GM12878 (cell line): ENCODE measurements around the gene PELO. TPM values are rescaled to one million over a fixed set of nuclear protein-coding genes. Genes with fewer than 3 reads are reported as not detected.

Experiments
- ATAC-seq: fragments of 200-7000 bp; cut with Tn5 transposase; 3 replicates; pipeline ENCODE4 v1.9.1; 2020; ENCODE audit warnings: mild to moderate bottlenecking, moderate library complexity
- BruUV-seq: library from RNA; stranded (reverse); fragments of 400-500 nt; replicated peaks from 2 replicates; lab custom pipeline; 2021; lab: Mats Ljungman, UMichigan
- CTCF ChIA-PET: fragments of 300-600 bp; sonication (Branson Sonifier 250); formaldehyde crosslinking; extraction: SDS; loops from one replicate; lab custom pipeline; 2021; ENCODE audit warnings: inconsistent platforms; lab: Yijun Ruan, JAX
- POLR2A ChIA-PET: fragments of 350-600 bp; formaldehyde crosslinking; extraction: SDS; loops from one replicate; lab custom pipeline; 2021; ENCODE audit warnings: inconsistent platforms; lab: Charles Lee
- RAD21 ChIA-PET: fragments of 300-600 bp; sonication (Branson Sonifier 250); formaldehyde crosslinking; loops from one replicate; lab custom pipeline; 2023; ENCODE audit warnings: antibody characterized with exemption; ENCODE audit not compliant: unreplicated experiment; lab: Charles Lee
- SMC1A ChIA-PET: fragments of 300-600 bp; sonication (Branson Sonifier 250); formaldehyde crosslinking; loops from one replicate; lab custom pipeline; 2023; ENCODE audit not compliant: unreplicated experiment, uncharacterized antibody; lab: Charles Lee
- DNase-seq: peaks from one replicate; pipeline ENCODE4 v3.0.0-alpha.2; 2011; ENCODE audit warnings: low read depth, low spot score
- FAIRE-seq: peaks from 3 replicates; lab custom pipeline; 2011; peaks lifted over from hg19 to GRCh38; lab: Jason Lieb, UNC
- H2AFZ ChIP-seq: 2 replicates; pipeline ENCODE4 v1.6.0; 2011; ENCODE audit warnings: low read depth, low read length, control low read depth; ENCODE audit not compliant: control insufficient read depth
- H3K27ac ChIP-seq: 2 replicates; pipeline ENCODE4 v1.5.1; 2011; ENCODE audit warnings: control low read depth; ENCODE audit not compliant: control insufficient read depth, insufficient read depth
- H3K27me3 ChIP-seq, 2 experiments: replicated peaks in 1 of 2; 2 replicates each; pipeline versions ENCODE4 v1.6.0 to v1.6.1; 2011; ENCODE audit warnings: low read length in 1 of 2; ENCODE audit not compliant: control insufficient read depth in 2 of 2, insufficient read depth in 2 of 2
- H3K36me3 ChIP-seq, 2 experiments: 2 replicates each; pipeline ENCODE4 v1.5.1; 2011; ENCODE audit warnings: low read length in 1 of 2; ENCODE audit not compliant: control insufficient read depth in 2 of 2, insufficient read depth in 2 of 2
- H3K4me1 ChIP-seq: 2 replicates; pipeline ENCODE4 v1.6.1; 2011; ENCODE audit warnings: mild to moderate bottlenecking, low read length, moderate library complexity, mixed read lengths; ENCODE audit not compliant: control insufficient read depth, insufficient read depth
- H3K4me2 ChIP-seq: 2 replicates; pipeline ENCODE4 v1.6.0; 2011; ENCODE audit warnings: control low read depth; ENCODE audit not compliant: control insufficient read depth, insufficient read depth
- H3K4me3 ChIP-seq: fragments of 200-600 bp; sonication (generic); 2 replicates; pipeline ENCODE4 v1.5.1; 2016
- H3K79me2 ChIP-seq: 2 replicates; pipeline ENCODE4 v1.6.0; 2011; ENCODE audit warnings: low read length; ENCODE audit not compliant: control insufficient read depth, insufficient read depth
- H3K9ac ChIP-seq: 2 replicates; pipeline ENCODE4 v1.8.0; 2011; ENCODE audit warnings: low read length, control low read depth, mixed read lengths; ENCODE audit not compliant: control insufficient read depth, insufficient read depth
- H3K9me3 ChIP-seq: replicated peaks from 3 replicates; pipeline ENCODE4 v1.5.1; 2011; ENCODE audit warnings: mild to moderate bottlenecking, low read length; ENCODE audit not compliant: control insufficient read depth, insufficient read depth
- H4K20me1 ChIP-seq: 2 replicates; pipeline ENCODE4 v1.6.0; 2011; ENCODE audit not compliant: control insufficient read depth, insufficient read depth
- BACH1 ChIP-seq: fragments of 450-650 bp; IDR thresholded peaks from 2 replicates; pipeline ENCODE4 v1.6.1; 2017; ENCODE audit warnings: mild to moderate bottlenecking, borderline replicate concordance
- BMI1 ChIP-seq: fragments of 450-650 bp; IDR thresholded peaks from 2 replicates; pipeline ENCODE4 v1.6.1; 2016; ENCODE audit warnings: mild to moderate bottlenecking, moderate library complexity, borderline replicate concordance
- BRCA1 ChIP-seq: IDR thresholded peaks from 2 replicates; pipeline ENCODE4 v1.6.1; 2011; ENCODE audit warnings: low read depth, low read length, improper control_type of control experiment
- CREB1 ChIP-seq: IDR thresholded peaks from 2 replicates; pipeline ENCODE4 v1.6.1; 2012; ENCODE audit warnings: low read depth, mild to moderate bottlenecking, inconsistent platforms
- FOS ChIP-seq: IDR thresholded peaks from 3 replicates; pipeline ENCODE4 v1.6.1; 2011; ENCODE audit warnings: borderline replicate concordance; ENCODE audit not compliant: insufficient read length; ENCODE audit errors: extremely low read depth
- FOXK2 ChIP-seq: fragments of 450-650 bp; IDR thresholded peaks from 2 replicates; pipeline ENCODE4 v1.6.1; 2017; ENCODE audit warnings: mild to moderate bottlenecking, moderate library complexity
- JUNB ChIP-seq: IDR thresholded peaks from 2 replicates; pipeline ENCODE4 v1.6.1; 2016; ENCODE audit warnings: antibody characterized with exemption, mild to moderate bottlenecking
- MEF2A ChIP-seq: IDR thresholded peaks from 2 replicates; pipeline ENCODE4 v1.6.1; 2011; ENCODE audit warnings: low read depth, mild to moderate bottlenecking, low read length, moderate library complexity; ENCODE audit not compliant: insufficient read depth
- MTA2 ChIP-seq: fragments of 450-650 bp; IDR thresholded peaks from 2 replicates; pipeline ENCODE4 v1.6.1; 2016; ENCODE audit warnings: low read depth, mild to moderate bottlenecking, moderate library complexity
- NFXL1 ChIP-seq: fragments of 450-650 bp; IDR thresholded peaks from 2 replicates; pipeline ENCODE4 v1.6.1; 2017; ENCODE audit warnings: antibody characterized with exemption, mild to moderate bottlenecking, borderline replicate concordance
- RUNX3 ChIP-seq: IDR thresholded peaks from 2 replicates; pipeline ENCODE4 v1.6.1; 2012; ENCODE audit warnings: low read length, inconsistent platforms
- SMC3 ChIP-seq: IDR thresholded peaks from 2 replicates; pipeline ENCODE4 v1.6.1; 2011; ENCODE audit warnings: low read length, improper control_type of control experiment, borderline replicate concordance
- STAT1 ChIP-seq: fragments of 450-650 bp; conservative IDR thresholded peaks from 2 replicates; pipeline ENCODE4 v1.6.1; 2014; ENCODE audit warnings: antibody characterized with exemption, mild to moderate bottlenecking
- SUZ12 ChIP-seq: fragments of 200-600 bp; sonication (generic); IDR thresholded peaks from one replicate; pipeline ENCODE4 v1.6.1; 2018; ENCODE audit warnings: antibody characterized with exemption, mild to moderate bottlenecking; ENCODE audit not compliant: unreplicated experiment
- ZBED1 ChIP-seq: IDR thresholded peaks from 2 replicates; pipeline ENCODE4 v1.6.1; 2016; ENCODE audit warnings: borderline replicate concordance
- WGBS: methylation state at CpG from one replicate; pipeline ENCODE4 v1.1.6; 2016; ENCODE audit warnings: low lambda C conversion rate; ENCODE audit not compliant: insufficient replicate concordance, insufficient coverage; ENCODE audit errors: missing lambda C conversion rate; 5-methylcytosine and 5-hydroxymethylcytosine counted together
- in situ Hi-C: fragments of 300-500 bp; cut with MboI; formaldehyde crosslinking; loops from 9 replicates; pipeline ENCODE4 v1.14.3; 2018; ENCODE audit warnings: mixed read lengths
- intact Hi-C: fragments of 100-400 bp; cut with micrococcal nuclease; formaldehyde crosslinking; loops from one replicate; pipeline ENCODE4 v1.14.2; 2022; ENCODE audit not compliant: unreplicated experiment
- polyA plus RNA-seq, 11 experiments: library from polyadenylated mRNA; depleted of rRNA in 4 of 11; unstranded in 6 of 11; stranded (reverse) in 5 of 11; fragments of >200 nt; fragmentation: Nextera tagmentation in 4 of 11; fragmentation: Illumina TruSeq in 1 of 11; extraction: Ambion mirVana in 4 of 11; extraction: Trizol in 1 of 11; gene quantifications; 1 replicate in 1 of 11; 2 replicates in 10 of 11; pipeline versions ENCODE4 v1.2.1 to v1.2.3, GENCODE V29; 2011 to 2016; ENCODE audit warnings: inconsistent platforms in 2 of 11, missing spikeins in 2 of 11, low read depth in 1 of 11
- total RNA-seq, 4 experiments: library from RNA; depleted of rRNA in 3 of 4; stranded (reverse); fragments of >200 nt in 3 of 4; fragmentation: Illumina TruSeq in 1 of 4; extraction: Trizol in 1 of 4; gene quantifications; 2 replicates each; pipeline versions ENCODE4 v1.2.1 to v1.2.3, GENCODE V29; 2013 to 2021
- TF ChIP-seq, protein P1 (sequence below): fragments of 450-650 bp; formaldehyde crosslinking; IDR thresholded peaks from 2 replicates; pipeline ENCODE4 v1.4.0; 2022; ENCODE audit warnings: mild to moderate bottlenecking, moderate library complexity
- TF ChIP-seq, protein P2 (sequence below): fragments of 450-650 bp; IDR thresholded peaks from 2 replicates; pipeline ENCODE4 v1.6.1; 2017; ENCODE audit warnings: mild to moderate bottlenecking, moderate library complexity
- TF ChIP-seq, protein P3 (sequence below): IDR thresholded peaks from 2 replicates; pipeline ENCODE4 v1.6.1; 2012; ENCODE audit warnings: low read length, inconsistent platforms

The PELO gene
- total and polyA plus RNA-seq, 10 of the 15 experiments (the other 5 are each of a cell fraction or from before 2014, with no cell fraction given), result 5.6 to 11.9 (median 8.7) TPM

DNA sequence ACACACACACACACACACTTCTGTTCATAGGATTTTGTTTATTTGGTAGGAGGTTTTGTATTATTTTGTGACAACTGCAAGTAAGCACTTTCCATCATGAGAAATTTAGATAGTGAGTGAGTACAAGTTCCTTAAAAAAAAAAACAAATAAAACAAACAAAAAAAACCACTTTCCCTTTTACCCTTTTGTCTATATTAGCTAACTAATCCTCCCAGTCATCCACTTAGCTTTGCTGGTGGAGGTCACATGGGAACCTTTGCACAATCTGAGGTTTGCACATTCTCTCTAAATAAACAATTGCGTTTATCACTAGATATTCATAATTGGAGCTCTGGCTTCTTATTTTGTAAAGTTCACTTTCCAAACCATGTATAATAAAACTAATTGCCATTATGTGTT is 6.8 kb downstream of the PELO start:
- H4K20me1 ChIP-seq, result no peaks in the 10 kb centered on the region
- no TSS peak for BruUV-seq
- no peak overlapping the region for H3K27ac ChIP-seq
- H3K9ac ChIP-seq, result no peak overlapping the region
- ChIA-PET RAD21 (no interaction called here), POLR2A (no interaction called here), CTCF (interaction anchor here (0.6 to 0.7 kb wide), 2 partner anchors 9 to 55 kb away, joined by 3 to 4 read pairs; no protein-coding TSS in a partner anchor), SMC1A (no interaction called here)
- 0 out of 4 replicates have a peak, but pooled peaks cover 0 to 1% of the 10 kb centered on the region in 2 experiments for H3K27me3 ChIP-seq
- no peaks in the 10 kb centered on the region; the same call in 1 of the 2 replicates for H3K4me1 ChIP-seq
- no peak overlapping the region for H2AFZ ChIP-seq
- H3K79me2 ChIP-seq, result no peaks in the 10 kb centered on the region; the same call in 1 of the 2 replicates
- 91% methylated on average over 1 of the region's 1 CpG for WGBS
- H3K4me2 ChIP-seq, result no peak overlapping the region
- FAIRE-seq, result no peak
- in situ Hi-C loops (loop anchor here (5.0 to 10.0 kb wide), 2 partner anchors 123 to 300 kb away; no protein-coding TSS in a partner anchor), intact Hi-C loops (no loop called here)
- no peak for ATAC-seq
- no peak overlapping the region for H3K4me3 ChIP-seq
- no peaks in the 10 kb centered on the region for H3K9me3 ChIP-seq
- H3K36me3 ChIP-seq, result no peaks in the 10 kb centered on the region
- no peak for DNase-seq
- TF ChIP-seq, protein P1, sequence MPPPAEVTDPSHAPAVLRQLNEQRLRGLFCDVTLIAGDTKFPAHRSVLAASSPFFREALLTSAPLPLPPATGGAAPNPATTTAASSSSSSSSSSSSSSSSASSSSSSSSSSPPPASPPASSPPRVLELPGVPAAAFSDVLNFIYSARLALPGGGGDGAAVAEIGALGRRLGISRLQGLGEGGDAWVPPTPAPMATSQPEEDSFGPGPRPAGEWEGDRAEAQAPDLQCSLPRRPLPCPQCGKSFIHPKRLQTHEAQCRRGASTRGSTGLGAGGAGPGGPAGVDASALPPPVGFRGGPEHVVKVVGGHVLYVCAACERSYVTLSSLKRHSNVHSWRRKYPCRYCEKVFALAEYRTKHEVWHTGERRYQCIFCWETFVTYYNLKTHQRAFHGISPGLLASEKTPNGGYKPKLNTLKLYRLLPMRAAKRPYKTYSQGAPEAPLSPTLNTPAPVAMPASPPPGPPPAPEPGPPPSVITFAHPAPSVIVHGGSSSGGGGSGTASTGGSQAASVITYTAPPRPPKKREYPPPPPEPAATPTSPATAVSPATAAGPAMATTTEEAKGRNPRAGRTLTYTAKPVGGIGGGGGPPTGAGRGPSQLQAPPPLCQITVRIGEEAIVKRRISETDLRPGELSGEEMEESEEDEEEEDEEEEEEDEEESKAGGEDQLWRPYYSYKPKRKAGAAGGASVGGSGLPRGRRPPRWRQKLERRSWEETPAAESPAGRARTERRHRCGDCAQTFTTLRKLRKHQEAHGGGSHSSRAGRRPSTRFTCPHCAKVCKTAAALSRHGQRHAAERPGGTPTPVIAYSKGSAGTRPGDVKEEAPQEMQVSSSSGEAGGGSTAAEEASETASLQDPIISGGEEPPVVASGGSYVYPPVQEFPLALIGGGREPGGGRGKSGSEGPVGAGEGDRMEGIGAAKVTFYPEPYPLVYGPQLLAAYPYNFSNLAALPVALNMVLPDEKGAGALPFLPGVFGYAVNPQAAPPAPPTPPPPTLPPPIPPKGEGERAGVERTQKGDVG (CRISPR knock-in tag), result no peak
- TF ChIP-seq RUNX3 (no peak), BRCA1 (no peak), FOS (no peak), BMI1 (no peak), CREB1 (no peak), NFXL1 (no peak), MTA2 (no peak), FOXK2 (no peak), STAT1 (no peak), JUNB (no peak), ZBED1 (no peak), SUZ12 (no peak), MEF2A (no peak), BACH1 (no peak), SMC3 (no peak)
- TF ChIP-seq, protein P2, sequence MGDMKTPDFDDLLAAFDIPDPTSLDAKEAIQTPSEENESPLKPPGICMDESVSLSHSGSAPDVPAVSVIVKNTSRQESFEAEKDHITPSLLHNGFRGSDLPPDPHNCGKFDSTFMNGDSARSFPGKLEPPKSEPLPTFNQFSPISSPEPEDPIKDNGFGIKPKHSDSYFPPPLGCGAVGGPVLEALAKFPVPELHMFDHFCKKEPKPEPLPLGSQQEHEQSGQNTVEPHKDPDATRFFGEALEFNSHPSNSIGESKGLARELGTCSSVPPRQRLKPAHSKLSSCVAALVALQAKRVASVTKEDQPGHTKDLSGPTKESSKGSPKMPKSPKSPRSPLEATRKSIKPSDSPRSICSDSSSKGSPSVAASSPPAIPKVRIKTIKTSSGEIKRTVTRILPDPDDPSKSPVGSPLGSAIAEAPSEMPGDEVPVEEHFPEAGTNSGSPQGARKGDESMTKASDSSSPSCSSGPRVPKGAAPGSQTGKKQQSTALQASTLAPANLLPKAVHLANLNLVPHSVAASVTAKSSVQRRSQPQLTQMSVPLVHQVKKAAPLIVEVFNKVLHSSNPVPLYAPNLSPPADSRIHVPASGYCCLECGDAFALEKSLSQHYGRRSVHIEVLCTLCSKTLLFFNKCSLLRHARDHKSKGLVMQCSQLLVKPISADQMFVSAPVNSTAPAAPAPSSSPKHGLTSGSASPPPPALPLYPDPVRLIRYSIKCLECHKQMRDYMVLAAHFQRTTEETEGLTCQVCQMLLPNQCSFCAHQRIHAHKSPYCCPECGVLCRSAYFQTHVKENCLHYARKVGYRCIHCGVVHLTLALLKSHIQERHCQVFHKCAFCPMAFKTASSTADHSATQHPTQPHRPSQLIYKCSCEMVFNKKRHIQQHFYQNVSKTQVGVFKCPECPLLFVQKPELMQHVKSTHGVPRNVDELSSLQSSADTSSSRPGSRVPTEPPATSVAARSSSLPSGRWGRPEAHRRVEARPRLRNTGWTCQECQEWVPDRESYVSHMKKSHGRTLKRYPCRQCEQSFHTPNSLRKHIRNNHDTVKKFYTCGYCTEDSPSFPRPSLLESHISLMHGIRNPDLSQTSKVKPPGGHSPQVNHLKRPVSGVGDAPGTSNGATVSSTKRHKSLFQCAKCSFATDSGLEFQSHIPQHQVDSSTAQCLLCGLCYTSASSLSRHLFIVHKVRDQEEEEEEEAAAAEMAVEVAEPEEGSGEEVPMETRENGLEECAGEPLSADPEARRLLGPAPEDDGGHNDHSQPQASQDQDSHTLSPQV, result no peak
- TF ChIP-seq, protein P3, sequence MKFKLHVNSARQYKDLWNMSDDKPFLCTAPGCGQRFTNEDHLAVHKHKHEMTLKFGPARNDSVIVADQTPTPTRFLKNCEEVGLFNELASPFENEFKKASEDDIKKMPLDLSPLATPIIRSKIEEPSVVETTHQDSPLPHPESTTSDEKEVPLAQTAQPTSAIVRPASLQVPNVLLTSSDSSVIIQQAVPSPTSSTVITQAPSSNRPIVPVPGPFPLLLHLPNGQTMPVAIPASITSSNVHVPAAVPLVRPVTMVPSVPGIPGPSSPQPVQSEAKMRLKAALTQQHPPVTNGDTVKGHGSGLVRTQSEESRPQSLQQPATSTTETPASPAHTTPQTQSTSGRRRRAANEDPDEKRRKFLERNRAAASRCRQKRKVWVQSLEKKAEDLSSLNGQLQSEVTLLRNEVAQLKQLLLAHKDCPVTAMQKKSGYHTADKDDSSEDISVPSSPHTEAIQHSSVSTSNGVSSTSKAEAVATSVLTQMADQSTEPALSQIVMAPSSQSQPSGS, result no peak
